MM.1S (cell line): Measurements from ENCODE around the gene ANKRD12.

ENCODE experiments used
- CTCF ChIP-seq: fragments of 300-600 bp; sonication (generic); IDR thresholded peaks from 2 replicates; pipeline ENCODE4 v1.5.1; 2016; ENCODE audit warnings: antibody characterized with exemption, low read length, mixed read lengths
- EZH2 ChIP-seq: fragments of 300-600 bp; sonication (generic); optimal IDR thresholded peaks from 2 replicates; pipeline ENCODE3; 2017; ENCODE audit warnings: low read depth, mild to moderate bottlenecking, antibody characterized with exemption, low read length, mixed read lengths
- EZH2phosphoT487 ChIP-seq: fragments of 300-600 bp; sonication (generic); IDR thresholded peaks from 2 replicates; pipeline ENCODE4 v1.6.1; 2018; ENCODE audit warnings: antibody characterized with exemption, low read length

GRCh38 chr18:9091066-9091476, 45.5 kb upstream of the ANKRD12 start:
- no peak for TF ChIP-seq CTCF
- no peak for TF ChIP-seq EZH2
- TF ChIP-seq EZH2phosphoT487, result no peak
